Panc1 (cell line): Measurements from ENCODE around the gene TRIM3. TPM values are rescaled to one million over a fixed set of nuclear protein-coding genes. Genes with fewer than 3 reads are reported as not detected.

Experiments
- ATAC-seq: fragments of 200-7000 bp; cut with Tn5 transposase; 2 replicates; pipeline ENCODE4 v1.9.1; 2020; ENCODE audit warnings: mild to moderate bottlenecking, moderate library complexity
- BruUV-seq: library from RNA; stranded (reverse); fragments of 400-500 nt; replicated peaks from 2 replicates; lab custom pipeline; 2021; lab: Mats Ljungman, UMichigan
- CTCF ChIA-PET: fragments of 300-600 bp; sonication (Branson Sonifier 250); formaldehyde crosslinking; loops from one replicate; lab custom pipeline; 2022; ENCODE audit warnings: antibody characterized with exemption; lab: Charles Lee
- POLR2A ChIA-PET: fragments of 300-600 bp; sonication (Branson Sonifier 250); formaldehyde crosslinking; loops from one replicate; lab custom pipeline; 2022; ENCODE audit warnings: antibody characterized with exemption; lab: Charles Lee
- DNase-seq: peaks from one replicate; pipeline ENCODE4 v3.0.0-alpha.2; 2010; ENCODE audit warnings: low read depth, low spot score
- H3K27ac ChIP-seq: 2 replicates; pipeline ENCODE4 v1.5.1; 2011; ENCODE audit warnings: mild to moderate bottlenecking, low read length, inconsistent platforms
- H3K27me3 ChIP-seq: fragments of 200-500 bp; sonication (Bioruptor generic); 2 replicates; pipeline ENCODE4 v1.6.0; 2014; ENCODE audit warnings: low read length, inconsistent platforms; ENCODE audit not compliant: control insufficient read depth, insufficient read depth
- H3K36me3 ChIP-seq: fragments of 200-500 bp; sonication (Bioruptor generic); 2 replicates; pipeline ENCODE4 v1.5.1; 2014; ENCODE audit warnings: inconsistent platforms, mild to moderate bottlenecking, low read length, moderate library complexity; ENCODE audit not compliant: control insufficient read depth, insufficient read depth
- H3K4me1 ChIP-seq: 2 replicates; pipeline ENCODE4 v1.5.1; 2011; ENCODE audit warnings: inconsistent platforms, mild to moderate bottlenecking, low read length, moderate library complexity; ENCODE audit not compliant: control insufficient read depth, insufficient read depth
- H3K4me3 ChIP-seq, 2 experiments: 2 replicates each; pipeline ENCODE4 v1.5.1; 2011 to 2012; ENCODE audit warnings: low read depth in 2 of 2, low read length in 2 of 2, mild to moderate bottlenecking in 2 of 2, inconsistent platforms in 1 of 2, moderate library complexity in 1 of 2
- H3K9me3 ChIP-seq: fragments of 200-500 bp; sonication (Bioruptor generic); 2 replicates; pipeline ENCODE4 v1.5.1; 2014; ENCODE audit warnings: low read depth, mild to moderate bottlenecking, inconsistent platforms, low read length, moderate library complexity; ENCODE audit not compliant: control insufficient read depth, insufficient read depth
- POLR2AphosphoS5 ChIP-seq: IDR thresholded peaks from 2 replicates; pipeline ENCODE4 v1.6.1; 2012; ENCODE audit warnings: mild to moderate bottlenecking, low read depth, low read length, moderate library complexity
- SIN3A ChIP-seq: IDR thresholded peaks from 2 replicates; pipeline ENCODE4 v1.6.1; 2012; ENCODE audit warnings: low read depth, mild to moderate bottlenecking, low read length, moderate library complexity, borderline replicate concordance; ENCODE audit not compliant: insufficient read depth
- TCF7L2 ChIP-seq: IDR thresholded peaks from 2 replicates; pipeline ENCODE4 v1.6.1; 2011; ENCODE audit warnings: mild to moderate bottlenecking, low read depth, low read length, inconsistent platforms
- in situ Hi-C: cut with HindIII; loops from 2 replicates; pipeline ENCODE4 v1.10.0; 2016; ENCODE audit warnings: low sequenced_read_pairs, low pct_unique_long_range_greater_than_20kb
- intact Hi-C: fragments of 100-400 bp; cut with micrococcal nuclease; formaldehyde crosslinking; loops from one replicate; pipeline ENCODE4 v1.10.0; 2022; ENCODE audit not compliant: unreplicated experiment
- total RNA-seq: library from RNA; stranded (reverse); gene quantifications from one replicate; pipeline ENCODE4 v1.2.1, GENCODE V29; 2021; ENCODE audit not compliant: unreplicated experiment
- TF ChIP-seq, protein P1 (sequence below), 2 experiments: IDR thresholded peaks; 2 replicates each; pipeline ENCODE4 v1.6.1; 2011 to 2012; ENCODE audit warnings: low read depth in 2 of 2, control low read depth in 1 of 2, low read length in 1 of 2, mild to moderate bottlenecking in 1 of 2, moderate library complexity in 1 of 2; ENCODE audit not compliant: insufficient read depth in 1 of 2
- TF ChIP-seq, protein P2 (sequence below): fragments of 450-650 bp; IDR thresholded peaks from 2 replicates; pipeline ENCODE4 v1.5.1; 2017; ENCODE audit warnings: mild to moderate bottlenecking

TRIM3 gene
- total RNA-seq, 1 experiment from 2014 or later = 35.4 TPM

DNA sequence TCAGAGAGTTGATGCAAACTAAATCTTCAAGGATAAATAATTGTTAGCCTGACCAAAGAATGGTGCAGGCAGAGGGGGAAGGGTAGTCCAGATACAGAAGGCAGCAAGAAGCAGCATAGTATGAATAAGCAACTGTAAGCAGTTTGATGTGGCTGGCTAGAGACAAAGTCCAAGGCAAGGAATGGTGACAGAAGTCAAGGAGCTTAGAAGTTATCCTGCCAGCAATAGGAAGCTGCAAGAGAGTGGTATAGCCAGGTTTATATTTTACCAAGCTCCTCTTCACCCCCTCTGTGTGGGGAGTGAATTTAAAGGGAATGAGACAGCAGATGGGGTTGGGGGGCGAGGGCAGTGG lies 14.7 kb downstream of the TRIM3 start:
- Histone ChIP-seq H3K4me3 (no peak overlapping the region), H3K9me3 (no peaks in the 10 kb centered on the region), H3K27ac (no peak overlapping the region), H3K4me1 (no peaks in the 10 kb centered on the region), H3K36me3 (no peaks in the 10 kb centered on the region), H3K27me3 (no peaks in the 10 kb centered on the region)
- BruUV-seq = no TSS peak
- in situ Hi-C loops (no loop called here), intact Hi-C loops (no loop called here)
- ATAC-seq (no peak), DNase-seq (no peak)
- TF ChIP-seq SIN3A = no peak
- TF ChIP-seq TCF7L2 = no peak
- TF ChIP-seq, protein P1, sequence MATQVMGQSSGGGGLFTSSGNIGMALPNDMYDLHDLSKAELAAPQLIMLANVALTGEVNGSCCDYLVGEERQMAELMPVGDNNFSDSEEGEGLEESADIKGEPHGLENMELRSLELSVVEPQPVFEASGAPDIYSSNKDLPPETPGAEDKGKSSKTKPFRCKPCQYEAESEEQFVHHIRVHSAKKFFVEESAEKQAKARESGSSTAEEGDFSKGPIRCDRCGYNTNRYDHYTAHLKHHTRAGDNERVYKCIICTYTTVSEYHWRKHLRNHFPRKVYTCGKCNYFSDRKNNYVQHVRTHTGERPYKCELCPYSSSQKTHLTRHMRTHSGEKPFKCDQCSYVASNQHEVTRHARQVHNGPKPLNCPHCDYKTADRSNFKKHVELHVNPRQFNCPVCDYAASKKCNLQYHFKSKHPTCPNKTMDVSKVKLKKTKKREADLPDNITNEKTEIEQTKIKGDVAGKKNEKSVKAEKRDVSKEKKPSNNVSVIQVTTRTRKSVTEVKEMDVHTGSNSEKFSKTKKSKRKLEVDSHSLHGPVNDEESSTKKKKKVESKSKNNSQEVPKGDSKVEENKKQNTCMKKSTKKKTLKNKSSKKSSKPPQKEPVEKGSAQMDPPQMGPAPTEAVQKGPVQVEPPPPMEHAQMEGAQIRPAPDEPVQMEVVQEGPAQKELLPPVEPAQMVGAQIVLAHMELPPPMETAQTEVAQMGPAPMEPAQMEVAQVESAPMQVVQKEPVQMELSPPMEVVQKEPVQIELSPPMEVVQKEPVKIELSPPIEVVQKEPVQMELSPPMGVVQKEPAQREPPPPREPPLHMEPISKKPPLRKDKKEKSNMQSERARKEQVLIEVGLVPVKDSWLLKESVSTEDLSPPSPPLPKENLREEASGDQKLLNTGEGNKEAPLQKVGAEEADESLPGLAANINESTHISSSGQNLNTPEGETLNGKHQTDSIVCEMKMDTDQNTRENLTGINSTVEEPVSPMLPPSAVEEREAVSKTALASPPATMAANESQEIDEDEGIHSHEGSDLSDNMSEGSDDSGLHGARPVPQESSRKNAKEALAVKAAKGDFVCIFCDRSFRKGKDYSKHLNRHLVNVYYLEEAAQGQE (IDR thresholded peaks at IDR 0.05; ENCODE audit: insufficient read depth in 1 of 2, low read depth in 2 of 2, low read length in 1 of 2) = no peak
- no peak for TF ChIP-seq POLR2AphosphoS5
- TF ChIP-seq, protein P2, sequence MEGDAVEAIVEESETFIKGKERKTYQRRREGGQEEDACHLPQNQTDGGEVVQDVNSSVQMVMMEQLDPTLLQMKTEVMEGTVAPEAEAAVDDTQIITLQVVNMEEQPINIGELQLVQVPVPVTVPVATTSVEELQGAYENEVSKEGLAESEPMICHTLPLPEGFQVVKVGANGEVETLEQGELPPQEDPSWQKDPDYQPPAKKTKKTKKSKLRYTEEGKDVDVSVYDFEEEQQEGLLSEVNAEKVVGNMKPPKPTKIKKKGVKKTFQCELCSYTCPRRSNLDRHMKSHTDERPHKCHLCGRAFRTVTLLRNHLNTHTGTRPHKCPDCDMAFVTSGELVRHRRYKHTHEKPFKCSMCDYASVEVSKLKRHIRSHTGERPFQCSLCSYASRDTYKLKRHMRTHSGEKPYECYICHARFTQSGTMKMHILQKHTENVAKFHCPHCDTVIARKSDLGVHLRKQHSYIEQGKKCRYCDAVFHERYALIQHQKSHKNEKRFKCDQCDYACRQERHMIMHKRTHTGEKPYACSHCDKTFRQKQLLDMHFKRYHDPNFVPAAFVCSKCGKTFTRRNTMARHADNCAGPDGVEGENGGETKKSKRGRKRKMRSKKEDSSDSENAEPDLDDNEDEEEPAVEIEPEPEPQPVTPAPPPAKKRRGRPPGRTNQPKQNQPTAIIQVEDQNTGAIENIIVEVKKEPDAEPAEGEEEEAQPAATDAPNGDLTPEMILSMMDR = no peak
- CTCF ChIA-PET = interaction anchor here (0.6 kb wide), 1 partner anchor 80 kb away, joined by 3 read pairs; no protein-coding TSS in a partner anchor
- POLR2A ChIA-PET = no interaction called here

DNA sequence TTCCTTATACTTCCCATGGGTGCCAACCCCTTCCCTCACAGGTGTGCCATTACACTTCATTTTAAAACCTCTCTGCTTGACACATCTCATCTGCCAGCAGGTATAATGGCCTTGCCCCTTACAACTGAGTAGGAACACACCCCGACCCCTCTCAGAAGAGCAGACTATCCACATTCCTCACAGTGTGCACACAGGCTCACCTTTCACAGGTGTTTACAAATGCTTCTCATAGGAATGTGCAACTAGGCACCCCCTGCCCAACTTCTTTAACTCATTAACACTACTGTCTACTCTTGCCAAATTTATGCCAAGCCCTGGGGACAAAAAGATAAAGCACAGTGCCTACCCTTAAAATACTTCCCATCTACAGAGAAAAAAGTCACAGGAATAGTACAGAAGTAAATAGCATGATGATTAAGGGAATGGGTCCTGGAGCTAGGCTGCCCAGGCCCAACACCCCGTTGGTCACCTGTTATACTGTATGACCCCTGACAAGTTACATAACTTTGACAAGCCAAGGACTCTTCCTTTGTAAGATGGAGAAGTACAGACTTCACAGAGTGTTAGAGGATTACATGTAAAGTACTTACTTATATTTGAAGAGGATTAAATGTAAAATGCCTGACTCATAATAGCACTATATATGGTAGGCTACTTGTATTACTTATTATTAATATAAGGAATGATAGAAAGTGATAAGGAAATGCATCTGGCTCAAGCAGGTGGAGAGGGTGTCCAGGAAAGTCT lies 15.2 kb downstream of the TRIM3 start:
- Histone ChIP-seq H3K9me3 (no peaks in the 10 kb centered on the region), H3K27me3 (no peaks in the 10 kb centered on the region), H3K27ac (no peak overlapping the region), H3K36me3 (no peaks in the 10 kb centered on the region), H3K4me1 (no peaks in the 10 kb centered on the region), H3K4me3 (no peak overlapping the region)
- BruUV-seq = no TSS peak
- DNase-seq = no peak
- in situ Hi-C loops = no loop called here
- ChIA-PET CTCF (interaction anchor here (0.6 kb wide), 1 partner anchor 79 kb away, joined by 3 read pairs; no protein-coding TSS in a partner anchor), POLR2A (no interaction called here)
- intact Hi-C loops = no loop called here
- no peak for TF ChIP-seq SIN3A
- TF ChIP-seq POLR2AphosphoS5 = no peak
- TF ChIP-seq, protein P1 (IDR thresholded peaks at IDR 0.05; ENCODE audit: insufficient read depth in 1 of 2, low read depth in 2 of 2, low read length in 1 of 2) = no peak
- TF ChIP-seq, protein P2 = no peak
- TF ChIP-seq TCF7L2 = no peak
- ATAC-seq = no peak
